ENCODE measurements around the gene SNX30.

Gene SNX30

DNA sequence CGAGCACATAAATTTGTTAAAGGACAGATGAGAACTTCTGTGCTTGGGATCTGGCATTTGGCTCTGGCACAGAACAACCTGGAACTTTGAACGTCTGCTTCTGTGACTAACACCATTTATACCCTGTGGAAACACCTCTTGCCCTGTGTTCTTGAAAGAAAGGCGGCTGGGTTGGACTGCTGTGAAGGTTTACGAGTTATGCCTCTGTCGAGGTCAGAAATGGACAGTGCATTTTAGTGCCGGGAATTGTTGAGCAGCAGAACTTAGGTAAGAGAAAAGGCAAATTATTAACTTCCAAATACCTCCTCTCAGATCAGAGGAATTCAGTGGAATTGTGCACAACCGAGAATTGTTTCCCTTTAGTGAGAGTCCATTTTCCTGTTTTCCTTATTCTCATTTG lies 18.6 kb upstream of the SNX30 start:
- TF ChIP-seq CTCF (IDR thresholded peaks at IDR 0.05; ENCODE audit: low read depth, low read length, missing control alignments) = no peak
- H3K4me3 ChIP-seq (ENCODE audit: low read depth, low read length) = no peak overlapping the region
- DNase-seq (ENCODE audit: low read depth) = no peak

- no peak for DNase-seq (ENCODE audit: low read depth)
- no peak overlapping the region for H3K4me3 ChIP-seq (ENCODE audit: low read depth, low read length)
- no peak for TF ChIP-seq CTCF (IDR thresholded peaks at IDR 0.05; ENCODE audit: low read depth, low read length, missing control alignments)
These were observed 15.7 kb upstream of the SNX30 start for GRCh38 chr9:112734892-112735291.

- DNase-seq (ENCODE audit: low read depth) = no peak
- no peak overlapping the region for H3K4me3 ChIP-seq (ENCODE audit: low read depth, low read length)
- TF ChIP-seq CTCF (IDR thresholded peaks at IDR 0.05; ENCODE audit: low read depth, low read length, missing control alignments) = peak; percentile 11
These were observed 7.2 kb upstream of the SNX30 start for GRCh38 chr9:112743216-112743836.

GRCh38 chr9:112744177-112744576 lies 6.4 kb upstream of the SNX30 start:
- H3K4me3 ChIP-seq (ENCODE audit: low read depth, low read length) = no peak overlapping the region
- TF ChIP-seq CTCF (IDR thresholded peaks at IDR 0.05; ENCODE audit: low read depth, low read length, missing control alignments) = no peak
- DNase-seq (ENCODE audit: low read depth) = no peak

DNA sequence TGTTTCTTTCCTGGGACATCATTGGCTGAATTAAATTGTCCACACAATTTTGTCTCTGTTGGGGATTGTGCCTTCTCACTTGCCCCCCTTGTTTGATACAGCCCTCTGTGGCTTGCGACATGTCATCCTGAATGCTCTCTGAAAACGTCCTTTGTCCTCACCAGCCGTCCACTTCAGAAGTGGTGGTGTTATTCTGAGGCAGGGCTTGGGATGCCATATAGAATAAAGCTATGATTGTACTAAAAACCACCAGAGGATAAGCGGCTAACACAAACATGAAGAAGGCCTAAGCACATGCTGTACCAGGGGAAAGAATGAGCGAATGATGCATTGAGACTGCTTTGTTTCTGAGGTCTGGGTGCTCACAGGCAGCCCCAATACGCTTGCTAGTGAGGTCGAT lies 3.5 kb upstream of the SNX30 start:
- DNase-seq (ENCODE audit: low read depth) = no peak
- no peak overlapping the region for H3K4me3 ChIP-seq (ENCODE audit: low read depth, low read length)
- TF ChIP-seq CTCF (IDR thresholded peaks at IDR 0.05; ENCODE audit: low read depth, low read length, missing control alignments) = no peak

DNA sequence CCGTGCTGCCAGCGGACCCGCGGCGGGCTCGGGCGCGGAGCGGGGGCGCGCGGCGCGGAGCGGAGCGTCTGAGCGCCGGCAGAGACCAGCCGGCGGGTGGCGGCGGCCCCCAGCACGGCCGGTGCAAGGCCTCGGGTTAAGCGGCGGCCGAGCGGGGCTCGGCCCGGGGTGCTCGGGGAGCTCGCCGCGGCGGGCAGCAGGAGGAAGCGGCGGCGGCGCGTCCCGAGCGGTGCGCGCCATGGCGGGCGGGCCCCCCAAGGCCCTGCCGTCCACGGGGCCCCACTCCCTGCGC lies 150 bp downstream of the SNX30 start:
- DNase-seq (ENCODE audit: low read depth) = no peak
- TF ChIP-seq CTCF (IDR thresholded peaks at IDR 0.05; ENCODE audit: low read depth, low read length, missing control alignments) = no peak
- H3K4me3 ChIP-seq (ENCODE audit: low read depth, low read length) = peak overlapping the region; percentile 91

DNA sequence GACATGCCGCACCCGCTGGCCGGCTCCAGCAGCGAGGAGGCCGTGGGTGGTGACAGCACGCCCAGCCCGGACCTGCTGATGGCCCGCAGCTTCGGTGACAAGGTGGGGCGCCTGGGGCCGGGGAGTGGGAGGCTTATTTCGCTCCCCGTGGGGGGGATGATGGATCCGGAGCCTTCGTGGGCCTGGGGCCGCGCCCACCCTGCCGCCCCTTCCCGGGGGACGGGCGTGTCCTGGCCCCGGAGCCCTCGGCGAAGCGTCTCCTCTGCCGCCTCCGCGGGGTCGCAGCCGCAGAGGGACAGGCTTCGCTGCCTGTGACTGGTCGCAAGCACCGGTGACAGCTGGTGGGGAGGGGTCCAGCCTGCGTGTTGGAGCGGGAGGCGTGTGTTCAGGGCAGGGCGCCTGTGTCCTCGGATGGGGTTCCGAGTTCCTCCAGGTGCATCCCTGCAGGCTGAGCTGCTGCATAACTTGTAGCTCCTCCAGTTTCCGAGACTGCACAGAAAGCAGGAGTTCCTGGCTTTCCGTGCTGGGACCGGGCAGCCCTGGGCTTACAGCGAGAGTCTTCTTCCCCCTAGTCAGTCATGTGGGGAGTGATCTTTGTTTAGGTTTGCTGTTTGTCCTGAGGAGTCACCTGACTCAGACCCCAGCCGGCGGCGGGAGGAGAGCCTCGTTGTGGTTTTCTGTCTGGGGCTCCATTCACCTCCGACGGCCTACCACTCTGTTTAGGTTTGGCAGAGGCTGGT lies 666 bp downstream of the SNX30 start:
- no peak for DNase-seq (ENCODE audit: low read depth)
- no peak for TF ChIP-seq CTCF (IDR thresholded peaks at IDR 0.05; ENCODE audit: low read depth, low read length, missing control alignments)
- H3K4me3 ChIP-seq (ENCODE audit: low read depth, low read length) = peak overlapping the region; percentile 91
